Gastroesophageal sphincter (tissue), 4 donors: Measurements from ENCODE around the gene RAN. TPM values are rescaled to one million over a fixed set of nuclear protein-coding genes. Genes with fewer than 3 reads are reported as not detected.

ENCODE experiments used
- ATAC-seq: fragments of 150-250 bp; one replicate; pipeline ENCODE4 v1.9.1; 2016; ENCODE audit warnings: mild to moderate bottlenecking, moderate library complexity
- H3K27ac ChIP-seq, 4 donors: fragments of 200-600 bp; sonication (generic) in 3 of 4; 1 replicate in 3 of 4; 2 replicates in 1 of 4; pipeline ENCODE4 v1.5.1; 2016 to 2019
- H3K27me3 ChIP-seq: fragments of 200-600 bp; sonication (generic); one replicate; pipeline ENCODE4 v1.5.1; 2019
- H3K36me3 ChIP-seq, 2 donors: fragments of 200-600 bp; sonication (generic); one replicate each; pipeline ENCODE4 v1.5.1; 2019; ENCODE audit warnings: control low read depth in 1 of 2
- H3K4me1 ChIP-seq, 3 donors: fragments of 200-600 bp; sonication (generic); 1 replicate in 2 of 3; 2 replicates in 1 of 3; pipeline ENCODE4 v1.5.1; 2016 to 2019; ENCODE audit warnings: control low read depth in 2 of 3
- H3K4me3 ChIP-seq, 2 donors: fragments of 200-600 bp; sonication (generic); one replicate each; pipeline ENCODE4 v1.5.1; 2019; ENCODE audit warnings: mild to moderate bottlenecking in 1 of 2, moderate library complexity in 1 of 2
- H3K9me3 ChIP-seq, 3 donors: fragments of 200-600 bp; sonication (generic); one replicate each; pipeline ENCODE4 v1.5.1; 2017 to 2019; ENCODE audit warnings: control low read depth in 2 of 3
- CTCF ChIP-seq, 4 experiments: fragments of 200-600 bp in 2 of 4; fragments of 450-650 bp in 2 of 4; sonication (generic) in 1 of 4; IDR thresholded peaks; one replicate each; pipeline ENCODE4 v1.5.1; 2017 to 2019; ENCODE audit warnings: antibody characterized with exemption in 4 of 4, mild to moderate bottlenecking in 2 of 4, moderate library complexity in 2 of 4
- EP300 ChIP-seq: sonication (generic); formaldehyde crosslinking; IDR thresholded peaks from one replicate; pipeline ENCODE4 v1.6.1; 2017; ENCODE audit warnings: antibody characterized with exemption, mild to moderate bottlenecking
- POLR2A ChIP-seq, 2 donors: fragments of 450-650 bp; IDR thresholded peaks; one replicate each; pipeline ENCODE4 v1.6.1; 2017; ENCODE audit warnings: antibody characterized with exemption in 2 of 2, mild to moderate bottlenecking in 2 of 2, moderate library complexity in 1 of 2
- POLR2AphosphoS5 ChIP-seq: sonication (generic); formaldehyde crosslinking; IDR thresholded peaks from one replicate; pipeline ENCODE4 v1.6.1; 2017; ENCODE audit warnings: antibody characterized with exemption
- WGBS, 2 donors: methylation state at CpG; one replicate each; pipeline ENCODE4 v1.1.5; 2018; ENCODE audit warnings: low coverage in 1 of 2; 5-methylcytosine and 5-hydroxymethylcytosine counted together
- total RNA-seq, 4 donors: library from RNA; depleted of rRNA; stranded (reverse); fragments of >200 nt; gene quantifications; one replicate each; pipeline ENCODE4 v1.1.0, GENCODE V29; 2016

The RAN gene
- total RNA-seq, 4 donors from 2014 or later, result 139 to 199 (median 167) TPM

DNA sequence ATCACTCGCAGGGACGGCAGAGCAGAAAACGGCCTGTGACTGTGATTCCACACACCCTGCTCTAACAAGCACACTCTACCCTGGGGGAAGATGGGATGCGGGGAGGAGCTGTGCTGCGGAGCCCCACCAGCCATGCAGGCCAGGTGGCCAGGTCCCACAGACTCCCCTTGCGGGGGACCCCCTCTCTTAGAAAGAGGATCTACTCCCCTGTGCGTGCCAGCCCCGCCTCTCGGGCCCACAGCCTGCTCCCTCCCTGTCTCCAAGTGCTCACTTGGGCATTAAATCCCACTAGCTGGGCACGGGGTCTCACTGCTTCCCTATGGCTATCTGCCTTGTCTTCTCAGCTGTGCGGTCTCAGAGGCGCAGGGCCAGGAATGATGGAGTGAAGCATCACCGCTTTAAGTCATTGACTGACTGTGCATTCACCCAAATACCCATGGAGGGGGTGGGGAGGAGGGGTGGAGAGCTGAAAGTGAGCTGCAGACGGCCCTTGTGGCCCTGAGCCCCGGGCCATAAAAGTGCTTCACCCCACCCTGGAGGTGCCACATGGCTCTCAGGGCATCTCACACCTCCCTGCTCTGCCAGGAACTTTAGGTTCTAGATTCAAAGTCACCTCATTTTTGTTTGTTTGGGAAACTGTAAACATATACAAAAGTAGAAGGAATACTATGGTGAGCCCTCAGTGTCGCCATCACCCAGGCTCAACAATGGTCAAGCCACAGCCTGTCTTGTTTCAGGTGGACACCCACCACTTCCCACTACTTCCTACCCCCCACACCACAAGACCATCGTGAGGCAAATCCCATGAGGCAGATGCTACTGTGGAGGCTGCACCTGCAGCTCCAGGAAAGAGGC is 42.2 kb upstream of the RAN start:
- H3K27ac ChIP-seq, result no peak overlapping the region
- ATAC-seq, result no peak
- peaks cover 0 to 72% (median 18%) of the 10 kb centered on the region in 3 donors for H3K4me1 ChIP-seq
- H3K9me3 ChIP-seq, result no peaks in the 10 kb centered on the region
- TF ChIP-seq CTCF (IDR thresholded peaks at IDR 0.05) (no peak), EP300 (no peak)
- H3K27me3 ChIP-seq, result no peaks in the 10 kb centered on the region
- H3K4me3 ChIP-seq, result no peak overlapping the region
- 77% methylated on average over 4 of the region's 17 CpGs; no CpG with 5 or more reads in 1 of the 2 donors for WGBS, 2 donors
- peaks cover 0 to under 1% of the 10 kb centered on the region in 2 donors for H3K36me3 ChIP-seq

GRCh38 chr12:130830246-130830551 is 41.7 kb upstream of the RAN start:
- H3K27me3 ChIP-seq, result no peaks in the 10 kb centered on the region
- no peaks in the 10 kb centered on the region for H3K36me3 ChIP-seq
- H3K9me3 ChIP-seq, result no peaks in the 10 kb centered on the region
- no peak for TF ChIP-seq EP300
- TF ChIP-seq POLR2A (IDR thresholded peaks at IDR 0.05), result no peak
- TF ChIP-seq POLR2AphosphoS5, result no peak
- no peak for TF ChIP-seq CTCF (IDR thresholded peaks at IDR 0.05)
- H3K4me3 ChIP-seq, result no peak overlapping the region
- ATAC-seq, result no peak
- H3K4me1 ChIP-seq, result peaks cover 0 to 76% (median 18%) of the 10 kb centered on the region in 3 donors
- WGBS, 2 donors, result 65 to 95% methylated on average over 5 to 11 of the region's 14 CpGs
- no peak overlapping the region for H3K27ac ChIP-seq

GRCh38 chr12:130831246-130831645 is 40.6 kb upstream of the RAN start:
- no peak overlapping the region for H3K4me3 ChIP-seq
- H3K27me3 ChIP-seq, result no peaks in the 10 kb centered on the region
- H3K9me3 ChIP-seq, result no peaks in the 10 kb centered on the region
- H3K36me3 ChIP-seq, result no peaks in the 10 kb centered on the region
- TF ChIP-seq POLR2A (IDR thresholded peaks at IDR 0.05), result no peak
- TF ChIP-seq EP300, result no peak
- TF ChIP-seq POLR2AphosphoS5, result no peak
- TF ChIP-seq CTCF (IDR thresholded peaks at IDR 0.05), result no peak
- no peak overlapping the region for H3K27ac ChIP-seq
- 94% methylated on average over 4 of the region's 4 CpGs for WGBS, 2 donors
- no peak for ATAC-seq
- peaks cover 0 to 82% (median 20%) of the 10 kb centered on the region in 3 donors for H3K4me1 ChIP-seq

- Histone ChIP-seq H3K4me1 (peaks cover 0 to 83% (median 21%) of the 10 kb centered on the region in 3 donors), H3K4me3 (no peak overlapping the region), H3K27ac (no peak overlapping the region), H3K36me3 (no peaks in the 10 kb centered on the region), H3K9me3 (no peaks in the 10 kb centered on the region), H3K27me3 (no peaks in the 10 kb centered on the region)
- 84 to 100% methylated on average over 4 to 5 of the region's 5 CpGs for WGBS, 2 donors
- TF ChIP-seq EP300, result no peak
- no peak for TF ChIP-seq POLR2A (IDR thresholded peaks at IDR 0.05)
- TF ChIP-seq POLR2AphosphoS5, result no peak
- TF ChIP-seq CTCF (IDR thresholded peaks at IDR 0.05), result no peak
- no peak for ATAC-seq
Observed at GRCh38 chr12:130831876-130832405, 39.9 kb upstream of the RAN start.
